Heart left ventricle (tissue), 13 donors: ENCODE results near the gene SPESP1.

Experiments
- CTCF ChIP-seq, 12 donors: fragments of 200-600 bp; sonication (generic) in 4 of 12; IDR thresholded peaks; one replicate each; pipeline versions ENCODE4 v1.5.0 to v1.8.0; 2018 to 2022; ENCODE audit warnings: antibody characterized with exemption in 12 of 12, mild to moderate bottlenecking in 5 of 12
- POLR2A ChIP-seq, 2 donors: fragments of 450-650 bp; IDR thresholded peaks; one replicate each; pipeline ENCODE4 v1.6.1; 2017; ENCODE audit warnings: antibody characterized with exemption in 2 of 2, mild to moderate bottlenecking in 2 of 2, moderate library complexity in 2 of 2
- donor health status: ischemic (EF 13 %, LVEDD 7.1; RV severe dilation, severe dysfunction).
- donor health status: DM: no; HTN: yes; CAD: no.
- donor health status: DM: no; HTN: no; CAD: no.
- donor health status: ischemic (EF 25% LVEDD 6.9; RV normal size, moderate dysfunction).
- donor health status: ischemic (EF 25% LVEDD 5.7; RV mildly dilated, moderate dysfunction).
- donor health status: ischemic (EF 35%, LVEDD 5.7; RV mildly dilated, moderate dysfunction).
- donor health status: nonischemic (EF 11% LVEDD 7.7; RV severe dilation, severe dysfunction).
- donor health status: DM: yes; HTN: yes; CAD: no.
- donor health status: PGD.
- donor health status: ischemic (EF 29% LVEDD 5.4; RV normal size, mild dysfunction).
- donor health status: nonischemic (EF 23%, LVEDD 6.1; RV moderate dilation, normal function).

- TF ChIP-seq CTCF (IDR thresholded peaks at IDR 0.05): no peak
- no peak for TF ChIP-seq POLR2A (IDR thresholded peaks at IDR 0.05)
These were observed 60.7 kb downstream of the SPESP1 start for GRCh38 chr15:68990992-68991500.
